ENCODE results near the gene COPG1.

The COPG1 gene

DNA sequence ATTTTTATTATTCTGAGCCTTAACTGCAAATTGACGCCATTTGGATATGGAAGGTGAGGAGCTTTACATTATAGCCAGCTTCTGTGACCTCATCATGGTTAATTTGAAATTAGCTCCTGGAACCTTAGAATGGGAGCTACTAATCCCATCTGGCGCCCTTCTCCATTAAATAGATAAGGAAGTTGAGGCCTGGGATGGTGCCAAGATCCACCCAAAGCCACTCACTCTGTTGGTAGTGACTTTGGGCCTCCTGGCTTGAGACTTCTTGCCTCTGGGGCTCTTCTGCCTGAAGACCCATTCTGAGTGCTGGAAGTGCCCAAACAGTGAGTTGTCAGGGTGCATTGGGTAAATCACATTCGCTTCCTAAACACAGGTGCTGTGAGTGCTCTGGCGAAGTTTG lies 17.2 kb downstream of the COPG1 start:
- DNase-seq (ENCODE audit: low read depth, low spot score): no peak
- no peak overlapping the region for H3K27ac ChIP-seq
- H3K9ac ChIP-seq (ENCODE audit: insufficient read length): no peak overlapping the region
- peaks cover 89% of the 10 kb centered on the region for H3K36me3 ChIP-seq (ENCODE audit: insufficient read depth, low read length)
- TF ChIP-seq POLR2AphosphoS5 (IDR thresholded peaks at IDR 0.05; ENCODE audit: borderline replicate concordance, low read depth, low read length) (no peak), EZH2 (IDR thresholded peaks at IDR 0.05) (no peak), FOXP2 (optimal IDR thresholded peaks at IDR 0.05; ENCODE audit: control extremely low read depth, extremely low read length, insufficient read depth) (no peak)
- H3K4me3 ChIP-seq: no peak overlapping the region
- H3K9me3 ChIP-seq (ENCODE audit: low read depth, low read length): no peaks in the 10 kb centered on the region

DNA sequence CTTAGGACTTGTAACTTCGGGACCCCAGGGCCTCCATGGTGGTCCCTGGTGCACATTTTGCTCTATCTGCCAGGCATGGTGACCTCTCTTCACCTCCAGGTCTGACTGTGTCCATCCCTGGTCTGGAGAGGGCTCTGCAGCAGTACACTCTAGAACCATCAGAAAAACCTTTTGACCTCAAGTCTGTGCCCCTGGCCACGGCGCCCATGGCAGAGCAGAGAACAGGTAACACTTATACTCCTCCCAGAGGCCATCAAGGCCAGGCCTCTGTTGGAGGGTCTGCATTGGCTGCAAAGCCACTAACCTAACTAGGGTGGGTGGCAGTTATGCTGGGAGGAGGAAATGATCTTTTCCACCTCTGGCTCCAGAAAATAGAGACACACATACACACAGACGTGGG lies 19.0 kb downstream of the COPG1 start:
- Histone ChIP-seq H3K9me3 (ENCODE audit: low read depth, low read length) (no peaks in the 10 kb centered on the region), H3K36me3 (ENCODE audit: insufficient read depth, low read length) (peaks cover 95% of the 10 kb centered on the region), H3K9ac (ENCODE audit: insufficient read length) (no peak overlapping the region), H3K4me3 (no peak overlapping the region), H3K27ac (no peak overlapping the region)
- DNase-seq (ENCODE audit: low read depth, low spot score): no peak
- TF ChIP-seq POLR2AphosphoS5 (IDR thresholded peaks at IDR 0.05; ENCODE audit: borderline replicate concordance, low read depth, low read length): no peak

DNA sequence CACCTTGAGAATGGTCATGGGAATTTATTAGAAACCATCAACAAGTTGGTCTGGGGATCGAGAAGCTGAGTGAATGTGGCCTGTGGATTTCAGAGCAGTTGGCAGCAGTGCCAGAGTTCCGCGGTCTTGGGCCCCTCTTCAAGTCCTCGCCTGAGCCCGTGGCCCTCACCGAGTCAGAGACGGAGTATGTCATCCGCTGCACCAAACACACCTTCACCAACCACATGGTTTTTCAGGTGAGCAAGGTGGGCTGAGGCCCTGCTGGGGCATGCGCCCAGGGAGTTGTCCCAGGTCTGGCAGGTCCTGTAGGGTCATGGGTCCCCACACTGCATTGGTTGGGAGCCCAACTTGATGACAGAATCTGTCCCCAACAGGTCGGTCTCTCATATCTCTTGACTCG lies 22.3 kb downstream of the COPG1 start:
- no peak overlapping the region for H3K27ac ChIP-seq
- no peak overlapping the region for H3K4me3 ChIP-seq
- H3K36me3 ChIP-seq (ENCODE audit: insufficient read depth, low read length): peaks cover 98% of the 10 kb centered on the region
- TF ChIP-seq FOXP2 (optimal IDR thresholded peaks at IDR 0.05; ENCODE audit: control extremely low read depth, extremely low read length, insufficient read depth) (no peak), EZH2 (IDR thresholded peaks at IDR 0.05) (no peak), POLR2AphosphoS5 (IDR thresholded peaks at IDR 0.05; ENCODE audit: borderline replicate concordance, low read depth, low read length) (no peak)
- H3K9me3 ChIP-seq (ENCODE audit: low read depth, low read length): no peaks in the 10 kb centered on the region
- no peak overlapping the region for H3K9ac ChIP-seq (ENCODE audit: insufficient read length)
- no peak for DNase-seq (ENCODE audit: low read depth, low spot score)

DNA sequence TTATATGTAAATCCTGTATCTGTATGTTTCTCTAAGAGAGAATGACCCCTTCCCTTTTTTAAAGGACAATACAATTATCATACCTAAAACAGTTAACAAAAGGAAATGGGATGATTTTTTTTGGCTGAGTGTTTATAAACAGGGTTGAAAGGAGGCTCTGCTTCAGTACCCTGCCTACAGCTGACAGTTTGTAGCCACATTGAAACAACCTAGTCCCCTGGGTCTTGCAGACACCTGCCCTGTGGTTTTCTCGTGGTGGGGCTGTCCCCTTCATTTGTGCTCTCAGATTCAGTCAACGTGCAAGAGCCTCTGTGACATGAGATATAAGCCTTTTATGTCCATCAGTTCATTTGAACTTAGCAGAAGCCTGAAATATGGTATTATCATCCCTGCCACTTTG lies 27.0 kb downstream of the COPG1 start:
- Histone ChIP-seq H3K9ac (ENCODE audit: insufficient read length) (no peak overlapping the region), H3K36me3 (ENCODE audit: insufficient read depth, low read length) (peaks cover 63% of the 10 kb centered on the region), H3K9me3 (ENCODE audit: low read depth, low read length) (no peaks in the 10 kb centered on the region), H3K27ac (0 out of 2 replicates have a peak overlapping the region, but pooled peaks have one; percentile 6), H3K4me3 (no peak overlapping the region)
- TF ChIP-seq FOXP2 (optimal IDR thresholded peaks at IDR 0.05; ENCODE audit: control extremely low read depth, extremely low read length, insufficient read depth) (no peak), EZH2 (IDR thresholded peaks at IDR 0.05) (no peak), POLR2AphosphoS5 (IDR thresholded peaks at IDR 0.05; ENCODE audit: borderline replicate concordance, low read depth, low read length) (no peak)
- DNase-seq (ENCODE audit: low read depth, low spot score): no peak

DNA sequence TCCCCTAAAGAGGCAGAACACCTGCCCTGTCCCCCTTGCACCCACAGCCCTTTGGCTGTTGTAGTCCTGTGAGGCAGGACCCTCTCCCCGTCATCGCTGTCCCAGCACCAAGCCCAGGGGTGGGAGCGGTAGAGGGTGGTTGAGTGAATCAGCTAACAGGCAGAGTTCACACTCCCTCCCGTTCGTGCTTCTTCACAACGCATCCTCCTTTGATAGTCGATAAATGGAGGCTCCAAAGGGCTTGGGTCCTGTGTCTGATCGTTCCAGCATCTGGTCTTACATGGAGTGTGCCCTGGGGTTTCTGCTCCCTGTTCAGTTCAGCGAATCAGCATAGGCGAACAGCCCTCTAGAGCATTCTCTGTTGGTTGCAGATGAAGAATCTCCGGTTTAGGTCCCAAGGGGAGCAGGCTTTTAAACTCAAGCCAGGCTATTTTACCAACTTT lies 28.4 kb downstream of the COPG1 start:
- H3K9me3 ChIP-seq (ENCODE audit: low read depth, low read length): no peaks in the 10 kb centered on the region
- TF ChIP-seq POLR2AphosphoS5 (IDR thresholded peaks at IDR 0.05; ENCODE audit: borderline replicate concordance, low read depth, low read length): no peak
- TF ChIP-seq FOXP2 (optimal IDR thresholded peaks at IDR 0.05; ENCODE audit: control extremely low read depth, extremely low read length, insufficient read depth): no peak
- no peak for DNase-seq (ENCODE audit: low read depth, low spot score)
- peak overlapping the region; percentile 83 for H3K27ac ChIP-seq
- peak overlapping the region; percentile 79 for H3K9ac ChIP-seq (ENCODE audit: insufficient read length)
- H3K4me3 ChIP-seq: peak overlapping the region; percentile 79
- peaks cover 49% of the 10 kb centered on the region for H3K36me3 ChIP-seq (ENCODE audit: insufficient read depth, low read length)

DNA sequence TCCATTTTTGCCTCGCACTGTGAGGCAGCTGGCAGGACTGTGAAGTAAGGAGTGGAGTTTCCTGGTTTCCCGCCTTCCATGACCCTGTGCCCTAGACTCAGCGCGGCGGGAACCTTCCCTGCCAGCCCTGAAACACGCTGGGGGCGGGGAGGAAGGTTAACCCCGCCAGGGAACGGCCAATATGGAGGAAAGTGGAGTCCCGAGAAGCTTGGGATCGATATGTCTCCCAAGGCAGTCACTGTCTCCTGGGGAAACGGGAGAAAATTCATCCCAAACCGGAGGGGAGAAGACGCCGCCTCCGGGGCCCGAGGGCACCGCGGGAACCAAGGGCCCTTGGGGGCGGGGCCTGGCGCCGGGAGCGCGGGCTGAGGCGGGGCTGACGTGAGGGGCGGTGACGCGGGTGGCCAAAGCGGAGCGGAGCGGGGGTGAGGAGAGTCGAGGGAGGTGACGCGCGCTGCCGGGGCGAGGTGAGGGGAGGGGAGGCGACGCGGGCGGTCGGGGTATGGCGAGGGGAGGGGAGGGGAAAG lies 29.1 kb downstream of the COPG1 start, which contains the start of gene HMCES:
HMCES (plus strand) TSS at position 432 of the 527 bp plus-strand sequence. CDS start 863 bp downstream, outside the sequence.
- H3K9me3 ChIP-seq (ENCODE audit: low read depth, low read length): no peaks in the 10 kb centered on the region
- no peak for TF ChIP-seq FOXP2 (optimal IDR thresholded peaks at IDR 0.05; ENCODE audit: control extremely low read depth, extremely low read length, insufficient read depth)
- peak; percentile 89 for TF ChIP-seq POLR2AphosphoS5 (IDR thresholded peaks at IDR 0.05; ENCODE audit: borderline replicate concordance, low read depth, low read length)
- TF ChIP-seq EZH2 (IDR thresholded peaks at IDR 0.05): no peak
- H3K4me3 ChIP-seq: peak within 1 kb of the TSS; percentile 79
- no peak for DNase-seq (ENCODE audit: low read depth, low spot score)
- peaks cover 44% of the 10 kb centered on the region for H3K36me3 ChIP-seq (ENCODE audit: insufficient read depth, low read length)
- H3K27ac ChIP-seq: peak within 1 kb of the TSS; percentile 83
- H3K9ac ChIP-seq (ENCODE audit: insufficient read length): peak within 1 kb of the TSS; percentile 79

- no peak for DNase-seq (ENCODE audit: low read depth, low spot score)
- H3K36me3 ChIP-seq (ENCODE audit: insufficient read depth, low read length): peaks cover 37% of the 10 kb centered on the region
Measured at GRCh38 chr3:129278966-129279906, 29.8 kb downstream of the COPG1 start.

DNA sequence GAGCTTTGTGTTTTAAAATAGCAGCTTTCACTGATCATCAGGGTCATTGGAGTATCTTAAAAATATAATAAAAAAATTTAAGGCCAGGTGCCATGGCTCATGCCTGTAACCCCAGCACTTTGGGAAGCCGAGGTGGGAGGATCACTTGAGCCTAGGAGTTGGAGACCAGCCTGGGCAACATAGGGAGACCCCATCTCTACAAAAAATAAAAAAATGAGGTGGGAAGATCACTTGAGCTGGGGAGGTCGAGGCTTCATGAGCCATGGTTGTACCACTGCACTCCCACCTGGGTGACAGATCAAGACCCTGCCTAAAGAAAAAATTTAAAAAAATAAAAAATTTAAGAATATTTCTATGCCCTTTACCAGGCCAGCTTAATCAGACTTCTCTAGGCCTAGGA lies 30.8 kb downstream of the COPG1 start:
- Histone ChIP-seq H3K4me3 (peak overlapping the region; percentile 79), H3K27ac (no peak overlapping the region), H3K9ac (ENCODE audit: insufficient read length) (no peak overlapping the region), H3K36me3 (ENCODE audit: insufficient read depth, low read length) (peaks cover 27% of the 10 kb centered on the region), H3K9me3 (ENCODE audit: low read depth, low read length) (no peaks in the 10 kb centered on the region)
- TF ChIP-seq EZH2 (IDR thresholded peaks at IDR 0.05) (no peak), FOXP2 (optimal IDR thresholded peaks at IDR 0.05; ENCODE audit: control extremely low read depth, extremely low read length, insufficient read depth) (no peak), POLR2AphosphoS5 (IDR thresholded peaks at IDR 0.05; ENCODE audit: borderline replicate concordance, low read depth, low read length) (no peak)
- no peak for DNase-seq (ENCODE audit: low read depth, low spot score)

More at GRCh38 chr3:129278966-129279906, 29.8 kb downstream of the COPG1 start:
- TF ChIP-seq EZH2 (IDR thresholded peaks at IDR 0.05): no peak
- no peak for TF ChIP-seq POLR2AphosphoS5 (IDR thresholded peaks at IDR 0.05; ENCODE audit: borderline replicate concordance, low read depth, low read length)
- TF ChIP-seq FOXP2 (optimal IDR thresholded peaks at IDR 0.05; ENCODE audit: control extremely low read depth, extremely low read length, insufficient read depth): no peak
- peak overlapping the region; percentile 79 for H3K9ac ChIP-seq (ENCODE audit: insufficient read length)
- no peak overlapping the region for H3K27ac ChIP-seq
- H3K9me3 ChIP-seq (ENCODE audit: low read depth, low read length): no peaks in the 10 kb centered on the region
- peak overlapping the region; percentile 79 for H3K4me3 ChIP-seq
